ENCODE data around the gene ZNF511.
A peak's percentile ranks its signal among the peaks of the same experiment; 100 is the strongest.

The ZNF511 gene

DNA sequence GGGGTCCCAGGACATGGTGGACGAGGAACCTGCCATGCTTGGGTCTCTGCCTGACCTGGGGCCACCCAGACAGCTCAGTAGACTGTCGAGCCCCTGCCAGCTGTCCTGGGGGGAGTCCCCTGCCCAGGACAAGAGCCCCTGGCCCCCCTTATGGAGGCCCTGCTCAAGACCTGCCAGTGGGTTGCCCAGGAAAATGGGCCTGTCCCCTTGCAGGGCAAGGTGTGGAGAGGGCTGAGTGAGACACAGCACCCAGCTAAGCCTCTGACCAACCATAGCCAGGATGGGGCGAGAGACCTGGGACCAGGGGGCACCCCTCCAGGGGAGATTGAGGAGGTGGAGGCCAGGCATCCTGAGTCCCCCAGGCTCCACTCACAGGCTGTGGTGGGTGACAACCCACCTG lies 47.3 kb downstream of the ZNF511 start:
- no peak for DNase-seq

DNA sequence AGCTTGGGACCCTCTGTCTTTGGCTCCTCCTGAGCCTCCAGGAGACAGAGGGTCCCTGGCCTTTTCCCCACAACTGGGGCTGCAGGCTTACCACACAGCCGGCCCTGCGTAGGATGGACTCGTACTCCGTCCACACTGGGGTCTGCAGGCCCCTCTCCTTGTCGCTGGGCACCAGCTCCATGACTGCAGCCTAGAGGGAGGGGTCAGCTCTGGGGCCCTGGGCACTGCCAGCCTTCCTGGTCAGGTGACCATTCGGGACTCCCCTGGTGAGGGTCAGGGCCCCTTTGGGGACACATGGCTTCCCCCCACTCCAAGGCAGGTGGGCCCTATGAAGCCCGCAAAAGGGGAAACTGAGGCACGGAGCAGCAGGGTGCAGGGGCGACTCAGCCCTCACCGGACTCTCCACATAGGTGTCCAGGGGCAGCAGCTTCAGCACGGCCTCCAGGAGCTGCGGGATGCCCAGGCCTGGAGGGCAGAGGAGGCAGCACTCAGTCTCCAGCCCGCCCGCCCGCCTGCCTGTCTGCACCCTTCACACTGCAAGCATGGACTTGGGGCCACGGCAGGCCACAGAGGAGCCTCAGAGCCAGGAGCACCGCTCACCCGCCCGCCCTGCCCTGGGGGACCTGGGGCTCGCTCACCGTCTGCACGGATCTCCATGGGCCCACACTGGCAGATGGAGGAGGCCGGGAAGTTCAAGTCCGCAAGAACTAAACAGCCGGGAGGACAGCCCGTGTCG lies 48.0 kb downstream of the ZNF511 start:
- no peak for DNase-seq

DNA sequence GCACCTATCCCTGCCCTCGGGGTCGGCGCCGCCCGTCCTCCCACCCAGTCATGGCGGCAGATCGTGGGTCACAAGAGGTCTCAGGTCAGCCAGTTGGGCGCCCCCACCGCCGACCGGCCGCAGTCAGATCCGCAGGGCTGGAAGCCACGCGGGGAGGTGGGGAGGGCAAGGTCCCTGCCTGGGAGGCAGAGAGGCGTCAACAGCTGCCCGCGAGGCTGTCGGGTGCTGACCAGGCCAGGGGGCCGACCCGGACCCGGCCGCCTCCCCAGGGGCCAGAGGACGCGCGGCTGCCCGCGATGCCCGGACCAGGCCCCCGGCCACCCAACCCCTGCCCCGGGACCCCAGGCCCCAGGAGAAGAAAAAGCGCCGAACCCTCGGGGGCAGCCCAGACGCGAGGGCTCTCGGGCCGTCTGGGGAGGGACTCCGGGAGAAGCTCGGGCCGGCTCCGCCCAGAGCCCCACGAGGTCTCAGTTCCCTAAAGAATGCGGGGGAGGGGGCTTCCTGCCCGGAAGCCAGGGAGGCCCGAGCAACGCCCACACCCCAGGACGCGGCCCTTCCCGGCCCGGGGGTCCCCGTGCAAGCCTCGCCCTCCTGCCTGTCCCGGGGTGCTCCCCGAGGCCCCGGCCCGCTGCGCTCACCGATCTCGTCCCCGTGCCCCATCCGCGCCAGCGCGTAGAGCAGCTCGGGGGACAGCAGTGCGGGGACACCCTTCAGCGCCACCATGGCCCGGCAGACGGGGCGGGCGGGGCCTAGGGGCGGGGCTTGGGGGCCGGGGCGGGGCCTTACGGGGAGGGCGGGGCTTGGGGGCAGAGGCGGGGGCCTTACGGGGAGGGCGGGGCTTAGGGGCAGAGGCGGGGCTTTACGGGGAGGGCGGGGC lies 48.8 kb downstream of the ZNF511 start, which contains the start of gene FUOM:
Gene FUOM, minus strand, starts transcription at position 735 of the 877 bp plus-strand sequence. Its CDS starts 12 bp downstream, at position 723.
- peak; percentile 63 for DNase-seq

GRCh38 chr10:133358162-133358924 lies 49.6 kb downstream of the ZNF511 start:
- no peak for DNase-seq

GRCh38 chr10:133358925-133359310 lies 50.2 kb downstream of the ZNF511 start:
- DNase-seq = no peak

- peak; percentile 41 for DNase-seq
Observed at GRCh38 chr10:133359554-133359971, 50.8 kb downstream of the ZNF511 start.

GRCh38 chr10:133359972-133360610 lies 51.4 kb downstream of the ZNF511 start:
- no peak for DNase-seq

DNA sequence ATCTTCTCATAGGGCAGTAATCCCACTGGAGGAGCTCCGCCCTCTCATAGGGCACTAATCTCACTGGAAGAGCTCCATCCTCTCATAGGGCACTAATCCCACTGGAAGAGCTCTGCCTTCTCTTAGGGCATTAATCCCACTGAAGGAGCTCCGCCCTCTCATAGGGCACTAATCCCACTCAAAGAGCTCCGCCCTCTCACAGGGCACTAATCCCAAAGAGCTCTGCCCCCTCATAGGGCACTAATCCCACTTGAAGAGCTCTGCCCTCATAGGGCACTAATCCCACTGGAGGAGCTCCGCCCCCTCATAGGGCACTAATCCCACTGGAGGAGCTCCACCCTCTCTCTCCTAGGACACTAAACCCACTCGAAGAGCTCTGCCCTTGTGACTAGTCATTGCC lies 52.5 kb downstream of the ZNF511 start:
- no peak for DNase-seq

- DNase-seq = no peak
Observed at GRCh38 chr10:133361773-133362441, 53.2 kb downstream of the ZNF511 start.
